Heart left ventricle (tissue), 16 donors: ENCODE measurements around the gene TRIM46. TPM values are rescaled to one million over a fixed set of nuclear protein-coding genes. Genes with fewer than 3 reads are reported as not detected.
"Not testable (repeated sequence)": the region's sequence is repeated elsewhere in the genome, so short reads cannot be mapped to it uniquely, and the experiment has no call there.

Source experiments
- ATAC-seq, 4 donors: fragments of 200-7000 bp; cut with Tn5 transposase; one replicate each; pipeline ENCODE4 v1.9.1; 2020 to 2022; ENCODE audit warnings: moderate library complexity in 4 of 4, mild to moderate bottlenecking in 3 of 4, moderate number of reproducible peaks in 1 of 4
- DNase-seq, 5 donors: peaks; one replicate each; pipeline ENCODE4 v3.0.0-alpha.2; 2020
- H3K27ac ChIP-seq, 12 donors: fragments of 200-600 bp; sonication (generic) in 4 of 12; one replicate each; pipeline versions ENCODE4 v1.5.0 to v1.8.0; 2016 to 2022; ENCODE audit warnings: mild to moderate bottlenecking in 2 of 12
- H3K27me3 ChIP-seq, 9 donors: fragments of 200-600 bp; sonication (generic) in 2 of 9; one replicate each; pipeline versions ENCODE4 v1.5.1 to v1.8.0; 2016 to 2022; ENCODE audit warnings: mild to moderate bottlenecking in 3 of 9
- H3K36me3 ChIP-seq, 9 donors: fragments of 200-600 bp; sonication (generic) in 2 of 9; one replicate each; pipeline versions ENCODE4 v1.5.0 to v1.8.0; 2018 to 2022; ENCODE audit warnings: mild to moderate bottlenecking in 2 of 9
- H3K4me1 ChIP-seq, 12 donors: fragments of 200-600 bp; sonication (generic) in 4 of 12; one replicate each; pipeline versions ENCODE4 v1.5.0 to v1.8.0; 2016 to 2022; ENCODE audit warnings: mild to moderate bottlenecking in 3 of 12
- H3K4me3 ChIP-seq, 12 donors: fragments of 200-600 bp; sonication (generic) in 4 of 12; one replicate each; pipeline versions ENCODE4 v1.5.0 to v1.8.0; 2017 to 2022; ENCODE audit warnings: mild to moderate bottlenecking in 9 of 12, moderate library complexity in 4 of 12
- H3K9me3 ChIP-seq, 12 donors: fragments of 200-600 bp; sonication (generic) in 4 of 12; one replicate each; pipeline versions ENCODE4 v1.5.0 to v1.8.0; 2016 to 2022; ENCODE audit warnings: mild to moderate bottlenecking in 1 of 12
- CTCF ChIP-seq, 12 donors: fragments of 200-600 bp; sonication (generic) in 4 of 12; IDR thresholded peaks; one replicate each; pipeline versions ENCODE4 v1.5.0 to v1.8.0; 2018 to 2022; ENCODE audit warnings: antibody characterized with exemption in 12 of 12, mild to moderate bottlenecking in 5 of 12
- POLR2A ChIP-seq, 2 donors: fragments of 450-650 bp; IDR thresholded peaks; one replicate each; pipeline ENCODE4 v1.6.1; 2017; ENCODE audit warnings: antibody characterized with exemption in 2 of 2, mild to moderate bottlenecking in 2 of 2, moderate library complexity in 2 of 2
- WGBS, 4 donors: extraction: QIAGEN DNeasy Blood & Tissue Kit in 2 of 4; methylation state at CpG; one replicate each; pipeline versions ENCODE4 v1.1.5 to v1.1.7; 2013 to 2018; 5-methylcytosine and 5-hydroxymethylcytosine counted together
- intact Hi-C, 10 donors: fragments of 100-400 bp; cut with DNase I; formaldehyde crosslinking; loops; one replicate each; pipeline versions ENCODE4 v1.11.1 to v1.14.2; 2022
- polyA plus RNA-seq, 2 donors: library from polyadenylated mRNA; stranded (reverse); fragments of 200-250 nt; gene quantifications; one replicate each; pipeline ENCODE4 v1.2.3, GENCODE V29; 2013
- total RNA-seq, 9 donors: library from RNA; depleted of rRNA in 2 of 9; stranded (reverse); fragments of >200 nt in 2 of 9; fragmentation: NEBNext Ultra II Directional in 3 of 9; extraction: Animal tissue kit (Norgen Biotek cat#: 25700) in 3 of 9; gene quantifications; one replicate each; pipeline versions ENCODE4 v1.1.0 to v1.2.4, GENCODE V29; 2016 to 2023
- donor health status: ischemic (EF 13 %, LVEDD 7.1; RV severe dilation, severe dysfunction).
- donor health status: healthy with polysubstance abuse.
- donor health status: DM: no; HTN: yes; CAD: no.
- donor health status: DM: no; HTN: no; CAD: no.
- donor health status: ischemic (EF 25% LVEDD 6.9; RV normal size, moderate dysfunction).
- donor health status: ischemic (EF 25% LVEDD 5.7; RV mildly dilated, moderate dysfunction).
- donor health status: healthy.
- donor health status: DM: yes; HTN: yes; CAD: no.
- donor health status: ischemic (EF 35%, LVEDD 5.7; RV mildly dilated, moderate dysfunction).
- donor health status: nonischemic (EF 11% LVEDD 7.7; RV severe dilation, severe dysfunction).
- donor health status: DM: yes; HTN: yes; CAD: no.
- donor health status: PGD.
- donor health status: ischemic (EF 29% LVEDD 5.4; RV normal size, mild dysfunction).
- donor health status: nonischemic (EF 23%, LVEDD 6.1; RV moderate dilation, normal function).

The TRIM46 gene
- total and polyA plus RNA-seq, 11 donors, result 0.04 to 0.41 (median 0.12) TPM; not detected in 5

DNA sequence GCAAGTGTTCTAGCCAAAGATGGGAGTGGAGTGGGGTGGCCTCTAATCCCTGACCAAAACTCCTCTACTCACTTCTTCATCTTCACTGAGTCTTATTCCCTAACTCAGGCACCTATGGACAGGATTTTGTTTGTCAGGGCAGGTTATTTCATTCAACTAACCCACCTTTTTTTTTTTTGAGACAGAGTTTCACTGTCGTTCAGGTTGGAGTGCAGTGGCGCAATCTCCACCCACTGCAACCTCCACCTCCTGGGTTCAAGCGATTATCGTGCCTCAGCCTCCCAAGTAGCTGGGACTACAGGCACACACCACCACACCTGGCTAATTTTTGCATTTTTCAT is 5.6 kb upstream of the TRIM46 start:
- not testable (repeated sequence) for ATAC-seq, DNase-seq, H3K27me3 ChIP-seq, H3K9me3 ChIP-seq
- 43 to 56% (median 47%) methylated on average over 4 of the region's 4 CpGs for WGBS, 4 donors
- peak overlapping the region in 1 of 12 donors; percentile 28 for H3K4me3 ChIP-seq
- TF ChIP-seq CTCF (IDR thresholded peaks at IDR 0.05), result peak in 1 of 12 donors; percentile 8
- peaks cover 0 to 31% (median 24%) of the 10 kb centered on the region in 9 donors for H3K36me3 ChIP-seq
- H3K27ac ChIP-seq, result peak overlapping the region in 3 of 12 donors; percentile 67 to 79 (median 77)
- peaks cover 0 to 40% (median 34%) of the 10 kb centered on the region in 12 donors for H3K4me1 ChIP-seq
- intact Hi-C loops, result loop anchor here in 6 of 10 donors (1.0 to 5.0 kb wide), 3 partner anchors 41 to 77 kb away; partner anchors contain the start of gene EFNA1 (in 3 of the 6)

DNA sequence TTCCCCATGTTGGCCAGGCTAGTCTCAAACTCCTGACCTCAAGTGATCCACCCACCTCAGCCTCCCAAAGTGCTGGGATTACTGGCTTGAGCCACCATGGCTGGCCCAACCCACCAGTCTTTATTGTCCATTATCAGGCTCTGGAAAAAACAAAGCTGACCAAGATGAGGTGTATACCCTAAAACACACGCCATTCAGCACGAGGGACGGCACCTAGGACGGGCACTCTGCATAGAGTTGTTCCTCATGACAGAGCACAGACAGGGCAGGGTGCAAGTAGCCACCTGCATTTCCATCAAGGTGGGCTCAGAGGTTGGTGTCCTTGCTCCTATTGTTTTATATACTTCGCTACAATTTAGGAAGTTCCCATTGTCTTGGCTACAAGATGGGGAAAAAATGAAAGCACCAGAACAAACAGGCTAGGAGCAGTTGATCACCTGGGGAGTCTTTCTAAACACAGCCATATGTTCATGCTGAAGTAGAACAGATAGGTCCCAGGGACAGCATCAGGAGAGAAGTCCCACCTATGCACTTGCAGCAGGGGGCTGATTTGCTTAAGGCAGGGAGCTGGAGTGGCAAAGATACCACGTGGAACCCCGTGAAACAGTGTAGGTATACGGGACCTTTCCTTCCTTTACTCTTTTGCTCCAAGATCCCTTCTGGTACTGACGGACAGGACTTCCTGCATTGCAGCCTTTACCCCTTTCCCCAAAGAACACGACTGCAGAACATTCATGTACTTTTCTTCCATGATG is 5.0 kb upstream of the TRIM46 start:
- peaks cover 0 to 31% (median 24%) of the 10 kb centered on the region in 9 donors for H3K36me3 ChIP-seq
- peaks cover 0 to 8% (median 0%) of the 10 kb centered on the region in 9 donors for H3K27me3 ChIP-seq
- H3K4me1 ChIP-seq, result peaks cover 0 to 44% (median 36%) of the 10 kb centered on the region in 12 donors
- H3K4me3 ChIP-seq, result no peak overlapping the region
- intact Hi-C loops, result loop anchor here in 6 of 10 donors (1.0 to 5.0 kb wide), 3 partner anchors 41 to 77 kb away; partner anchors contain the start of gene EFNA1 (in 3 of the 6)
- TF ChIP-seq POLR2A (IDR thresholded peaks at IDR 0.05), result no peak
- TF ChIP-seq CTCF (IDR thresholded peaks at IDR 0.05), result no peak
- ATAC-seq (no peak), DNase-seq (no peak)
- H3K27ac ChIP-seq, result no peak overlapping the region
- whole genome bisulfite sequencing, 4 donors, result 75 to 85% (median 80%) methylated on average over 10 of the region's 10 CpGs
- H3K9me3 ChIP-seq, result peaks cover 0 to 9% (median 0%) of the 10 kb centered on the region in 12 donors

DNA sequence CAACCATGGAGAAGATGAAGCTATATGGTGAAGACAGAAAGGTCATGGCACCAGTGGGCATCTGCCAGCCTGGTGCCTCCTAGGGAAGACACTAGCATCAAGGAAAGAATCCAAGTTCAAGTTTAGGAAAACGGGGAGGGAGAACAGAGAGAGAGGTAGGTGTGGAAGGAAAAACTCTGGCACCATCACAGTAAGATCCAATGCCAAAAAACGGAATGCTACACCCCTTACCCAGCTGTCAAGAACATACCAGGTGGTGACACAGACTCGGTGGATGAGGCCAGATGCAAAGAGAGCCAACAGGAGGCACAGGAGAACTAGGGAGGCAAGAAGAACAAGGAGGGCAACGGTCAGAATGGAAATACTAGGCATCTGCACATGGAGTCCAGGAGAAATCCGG is 4.1 kb upstream of the TRIM46 start:
- no peak for DNase-seq
- no peak overlapping the region for H3K27ac ChIP-seq
- intact Hi-C loops, result loop anchor here in 4 of 10 donors (1.0 to 5.0 kb wide), 3 partner anchors 42 to 78 kb away; partner anchors contain the start of gene EFNA1 (in 3 of the 4)
- ATAC-seq, result no peak
- TF ChIP-seq POLR2A (IDR thresholded peaks at IDR 0.05) (no peak), CTCF (IDR thresholded peaks at IDR 0.05) (no peak)
- H3K9me3 ChIP-seq, result peaks cover 0 to 6% (median 0%) of the 10 kb centered on the region in 12 donors
- H3K4me3 ChIP-seq, result no peak overlapping the region
- peaks cover 0 to 53% (median 42%) of the 10 kb centered on the region in 12 donors for H3K4me1 ChIP-seq
- 75 to 84% (median 78%) methylated on average over 5 of the region's 5 CpGs for WGBS, 4 donors
- peaks cover 0 to 31% (median 24%) of the 10 kb centered on the region in 9 donors for H3K36me3 ChIP-seq
- peaks cover 2 to 13% (median 7%) of the 10 kb centered on the region in 9 donors for H3K27me3 ChIP-seq

GRCh38 chr1:155170101-155170785 is 3.4 kb upstream of the TRIM46 start:
- Histone ChIP-seq H3K4me1 (peaks cover 0 to 58% (median 43%) of the 10 kb centered on the region in 12 donors), H3K27ac (no peak overlapping the region), H3K27me3 (peaks cover 2 to 20% (median 11%) of the 10 kb centered on the region in 9 donors), H3K9me3 (no peaks in the 10 kb centered on the region), H3K36me3 (peaks cover 0 to 31% (median 24%) of the 10 kb centered on the region in 9 donors), H3K4me3 (no peak overlapping the region)
- ATAC-seq, result no peak
- WGBS, 4 donors, result 77 to 96% (median 95%) methylated on average over 2 of the region's 2 CpGs
- DNase-seq, result no peak
- TF ChIP-seq POLR2A (IDR thresholded peaks at IDR 0.05), result no peak
- no peak for TF ChIP-seq CTCF (IDR thresholded peaks at IDR 0.05)
- intact Hi-C loops, result loop anchor here in 3 of 10 donors (5.0 to 10.0 kb wide), 3 partner anchors 33 to 425 kb away; partner anchors contain the start of gene SLC50A1 (in 1 of the 3)
